ENCODE measurements around the gene RTN4RL1. TPM values are rescaled to one million over a fixed set of nuclear protein-coding genes. Genes with fewer than 3 reads are reported as not detected.

RTN4RL1 gene
- total and polyA plus RNA-seq, 12 donors, result 1.3 to 9.4 (median 6.1) TPM

DNA sequence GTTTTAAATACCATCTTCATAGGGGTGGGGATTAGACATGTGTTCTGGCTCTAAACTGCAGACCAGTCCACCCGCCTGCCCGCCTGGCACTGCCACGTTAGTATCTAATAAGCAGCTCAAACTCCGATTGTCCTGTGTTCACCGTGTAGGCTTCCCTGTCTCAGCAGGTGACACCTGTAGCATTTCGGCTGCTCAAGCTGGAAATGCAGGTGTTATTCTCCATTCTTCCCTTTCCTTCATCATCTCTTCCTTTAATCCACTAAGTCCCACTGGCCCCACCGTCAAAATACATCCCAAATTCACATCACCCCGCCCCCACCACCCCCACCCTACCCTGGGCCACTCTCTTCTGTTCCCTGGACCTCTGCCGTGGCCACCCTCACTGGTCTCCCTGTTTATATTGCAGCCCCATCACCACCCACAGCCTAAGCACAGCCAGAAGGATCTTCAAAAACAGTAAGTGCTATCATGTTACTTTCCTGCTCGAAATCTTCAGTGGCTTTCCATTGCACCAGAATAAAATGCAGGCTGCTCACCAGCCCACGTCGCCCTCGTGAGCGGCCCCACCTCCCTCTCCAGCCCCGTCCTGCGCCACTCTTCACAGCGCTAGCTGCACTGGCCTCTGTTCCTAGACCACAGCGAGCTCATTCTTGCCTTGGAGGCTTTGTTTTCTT lies 65.1 kb downstream of the RTN4RL1 start:
- H3K27ac ChIP-seq, result no peak overlapping the region
- WGBS, 4 donors, result 79 to 81% (median 80%) methylated on average over 18 of the region's 18 CpGs
- no peaks in the 10 kb centered on the region for H3K9me3 ChIP-seq (replicated peaks in 1 of 3)
- TF ChIP-seq POLR2A (IDR thresholded peaks at IDR 0.05), result no peak
- TF ChIP-seq, protein P1, sequence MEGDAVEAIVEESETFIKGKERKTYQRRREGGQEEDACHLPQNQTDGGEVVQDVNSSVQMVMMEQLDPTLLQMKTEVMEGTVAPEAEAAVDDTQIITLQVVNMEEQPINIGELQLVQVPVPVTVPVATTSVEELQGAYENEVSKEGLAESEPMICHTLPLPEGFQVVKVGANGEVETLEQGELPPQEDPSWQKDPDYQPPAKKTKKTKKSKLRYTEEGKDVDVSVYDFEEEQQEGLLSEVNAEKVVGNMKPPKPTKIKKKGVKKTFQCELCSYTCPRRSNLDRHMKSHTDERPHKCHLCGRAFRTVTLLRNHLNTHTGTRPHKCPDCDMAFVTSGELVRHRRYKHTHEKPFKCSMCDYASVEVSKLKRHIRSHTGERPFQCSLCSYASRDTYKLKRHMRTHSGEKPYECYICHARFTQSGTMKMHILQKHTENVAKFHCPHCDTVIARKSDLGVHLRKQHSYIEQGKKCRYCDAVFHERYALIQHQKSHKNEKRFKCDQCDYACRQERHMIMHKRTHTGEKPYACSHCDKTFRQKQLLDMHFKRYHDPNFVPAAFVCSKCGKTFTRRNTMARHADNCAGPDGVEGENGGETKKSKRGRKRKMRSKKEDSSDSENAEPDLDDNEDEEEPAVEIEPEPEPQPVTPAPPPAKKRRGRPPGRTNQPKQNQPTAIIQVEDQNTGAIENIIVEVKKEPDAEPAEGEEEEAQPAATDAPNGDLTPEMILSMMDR (IDR thresholded peaks at IDR 0.05), result no peak
- DNase-seq, result no peak
- no peaks in the 10 kb centered on the region for H3K27me3 ChIP-seq
- H3K4me3 ChIP-seq, result no peak overlapping the region
- no peaks in the 10 kb centered on the region for H3K4me1 ChIP-seq (replicated peaks in 1 of 2)
- intact Hi-C loops (cut with DNase I), result no loop called here
- H3K36me3 ChIP-seq (replicated peaks in 1 of 2), result no peaks in the 10 kb centered on the region

GRCh38 chr17:1958134-1958881 lies 66.8 kb downstream of the RTN4RL1 start:
- TF ChIP-seq, protein P1 (IDR thresholded peaks at IDR 0.05), result no peak
- no peak for TF ChIP-seq POLR2A (IDR thresholded peaks at IDR 0.05)
- no peak for DNase-seq
- Histone ChIP-seq H3K36me3 (replicated peaks in 1 of 2) (no peaks in the 10 kb centered on the region), H3K27me3 (no peaks in the 10 kb centered on the region), H3K27ac (no peak overlapping the region), H3K4me3 (no peak overlapping the region), H3K9me3 (replicated peaks in 1 of 3) (no peaks in the 10 kb centered on the region), H3K4me1 (replicated peaks in 1 of 2) (no peaks in the 10 kb centered on the region)
- intact Hi-C loops (cut with DNase I), result no loop called here
- WGBS, 4 donors, result 75 to 85% (median 81%) methylated on average over 21 of the region's 21 CpGs

GRCh38 chr17:1957037-1957436 lies 68.1 kb downstream of the RTN4RL1 start:
- no peaks in the 10 kb centered on the region for H3K9me3 ChIP-seq (replicated peaks in 1 of 3)
- 69 to 78% (median 77%) methylated on average over 6 of the region's 6 CpGs for WGBS, 4 donors
- TF ChIP-seq POLR2A (IDR thresholded peaks at IDR 0.05), result no peak
- TF ChIP-seq, protein P1 (IDR thresholded peaks at IDR 0.05), result no peak
- no peak for DNase-seq
- no peaks in the 10 kb centered on the region for H3K27me3 ChIP-seq
- no peak overlapping the region for H3K4me3 ChIP-seq
- no peaks in the 10 kb centered on the region for H3K36me3 ChIP-seq (replicated peaks in 1 of 2)
- intact Hi-C loops (cut with DNase I), result no loop called here
- H3K27ac ChIP-seq, result no peak overlapping the region
- H3K4me1 ChIP-seq (replicated peaks in 1 of 2), result no peaks in the 10 kb centered on the region

- H3K4me1 ChIP-seq (replicated peaks in 1 of 2), result no peaks in the 10 kb centered on the region
- WGBS, 4 donors, result 80 to 87% (median 82%) methylated on average over 12 to 13 of the region's 13 CpGs
- no peak overlapping the region for H3K4me3 ChIP-seq
- no peaks in the 10 kb centered on the region for H3K36me3 ChIP-seq (replicated peaks in 1 of 2)
- no peaks in the 10 kb centered on the region for H3K27me3 ChIP-seq
- no peak for DNase-seq
- no peaks in the 10 kb centered on the region for H3K9me3 ChIP-seq (replicated peaks in 1 of 3)
- TF ChIP-seq, protein P1 (IDR thresholded peaks at IDR 0.05), result no peak
- TF ChIP-seq POLR2A (IDR thresholded peaks at IDR 0.05), result no peak
- H3K27ac ChIP-seq, result no peak overlapping the region
- intact Hi-C loops (cut with DNase I), result no loop called here
Measured at GRCh38 chr17:1956134-1956533, 69.0 kb downstream of the RTN4RL1 start.
